ENCODE measurements around the gene ABI3BP.

DNA sequence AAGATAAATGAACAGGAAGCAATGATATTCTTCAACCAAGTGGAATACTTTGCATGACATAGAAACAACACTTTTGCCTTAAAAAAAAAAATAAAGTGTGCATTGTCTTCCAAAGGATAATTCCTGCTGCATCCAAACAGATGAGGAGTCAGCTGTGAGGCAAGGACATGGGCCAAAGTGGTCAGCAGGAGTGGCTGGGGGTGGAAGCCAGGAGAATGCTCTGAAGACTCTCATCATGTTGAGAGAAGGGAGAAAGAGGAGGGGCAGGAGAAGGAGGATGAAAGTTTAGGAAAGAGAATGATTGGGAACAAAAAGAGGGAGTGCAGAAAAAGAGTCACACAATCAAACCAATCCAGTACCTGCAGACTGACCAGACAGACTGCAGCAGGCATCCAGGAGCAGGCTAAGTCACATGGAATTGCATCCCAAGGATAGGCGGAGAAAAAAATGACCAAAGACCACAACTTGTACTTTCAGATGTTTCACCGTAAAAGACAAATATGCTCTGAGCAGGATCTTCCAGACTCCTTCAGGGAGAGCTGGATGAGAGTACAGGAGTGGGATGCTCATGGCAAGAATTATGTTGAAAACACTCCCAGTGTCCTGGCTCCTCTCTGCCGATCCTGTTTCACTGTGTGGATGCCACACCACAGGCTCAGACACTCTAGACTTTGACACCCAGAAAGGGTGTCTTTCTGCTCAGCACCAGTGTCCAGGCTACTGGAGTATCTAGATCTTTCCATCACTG is 11.9 kb downstream of the ABI3BP start:
- TF ChIP-seq GATA2 (IDR thresholded peaks at IDR 0.05; ENCODE audit: low read depth, low read length) (no peak), GATA3 (IDR thresholded peaks at IDR 0.05; ENCODE audit: low read depth, low read length) (no peak)

Data from SH-SY5Y (cell line).